CD4-positive, CD25-positive, alpha-beta regulatory T cell (primary cell): Measurements from ENCODE around the gene TUBGCP6. TPM values are rescaled to one million over a fixed set of nuclear protein-coding genes. Genes with fewer than 3 reads are reported as not detected.

Experiments used
- ATAC-seq, 2 donors: fragments of 150-1000 bp; cut with Tn5 transposase; one replicate each; pipeline ENCODE4 v1.10.0; 2021; ENCODE audit warnings: low read depth in 2 of 2, moderate number of reproducible peaks in 2 of 2, moderate library complexity in 1 of 2
- DNase-seq, 3 donors: peaks; one replicate each; pipeline versions ENCODE4 v3.0.0 to v3.0.0-alpha.2; 2012 to 2022; ENCODE audit warnings: mixed read lengths in 1 of 3
- H3K27ac ChIP-seq: one replicate; pipeline ENCODE4 v1.7.0; 2013; ENCODE audit warnings: mild to moderate bottlenecking, low read length; ENCODE audit not compliant: insufficient read depth, poor library complexity, severe bottlenecking
- H3K27me3 ChIP-seq: one replicate; pipeline ENCODE4 v1.7.0; 2013; ENCODE audit warnings: low read length; ENCODE audit not compliant: control insufficient read depth, insufficient read depth
- H3K36me3 ChIP-seq: one replicate; pipeline ENCODE4 v1.7.0; 2013; ENCODE audit warnings: mild to moderate bottlenecking, low read length, moderate library complexity; ENCODE audit not compliant: control insufficient read depth, insufficient read depth
- H3K4me1 ChIP-seq: 2 replicates; pipeline ENCODE4 v1.7.0; 2013; ENCODE audit warnings: mild to moderate bottlenecking, low read length; ENCODE audit not compliant: insufficient read depth, control insufficient read depth, poor library complexity, severe bottlenecking
- H3K4me3 ChIP-seq: one replicate; pipeline ENCODE4 v1.7.0; 2013; ENCODE audit warnings: low read depth, mild to moderate bottlenecking, low read length, moderate library complexity
- H3K9me3 ChIP-seq, 2 experiments: 1 replicate in 1 of 2; 2 replicates in 1 of 2; pipeline ENCODE4 v1.7.0; 2013; ENCODE audit warnings: low read length in 2 of 2, mild to moderate bottlenecking in 1 of 2, moderate library complexity in 1 of 2; ENCODE audit not compliant: control insufficient read depth in 2 of 2
- H3K27ac Mint-ChIP-seq, 3 donors: one replicate each; pipeline ENCODE4 v1.8.0; 2020 to 2022; ENCODE audit warnings: mild to moderate bottlenecking in 3 of 3, mixed read lengths in 3 of 3, moderate library complexity in 2 of 3
- H3K27me3 Mint-ChIP-seq: one replicate; pipeline ENCODE4 v1.8.0; 2022; ENCODE audit warnings: mild to moderate bottlenecking, mixed read lengths
- H3K36me3 Mint-ChIP-seq: one replicate; pipeline ENCODE4 v1.8.0; 2020; ENCODE audit warnings: mixed read lengths
- H3K4me1 Mint-ChIP-seq, 4 donors: one replicate each; pipeline ENCODE4 v1.8.0; 2020 to 2022; ENCODE audit warnings: mixed read lengths in 4 of 4, mild to moderate bottlenecking in 1 of 4
- H3K4me3 Mint-ChIP-seq, 4 donors: one replicate each; pipeline ENCODE4 v1.8.0; 2020 to 2022; ENCODE audit warnings: mild to moderate bottlenecking in 4 of 4, mixed read lengths in 4 of 4, moderate library complexity in 3 of 4
- H3K9me3 Mint-ChIP-seq, 7 donors: one replicate each; pipeline ENCODE4 v1.8.0; 2020 to 2022; ENCODE audit warnings: mixed read lengths in 7 of 7, mild to moderate bottlenecking in 3 of 7, moderate library complexity in 2 of 7
- polyA plus RNA-seq, 4 donors: library from polyadenylated mRNA; unstranded; fragments of 300-500 nt; fragmentation: Illumina TruSeq; gene quantifications; one replicate each; pipeline ENCODE4 v1.2.3, GENCODE V29; 2021
- total RNA-seq: library from RNA; stranded (reverse); gene quantifications from one replicate; pipeline ENCODE4 v1.2.3, GENCODE V29; 2022

The TUBGCP6 gene
- total and polyA plus RNA-seq, 5 donors from 2014 or later: 14.0 to 132 (median 14.2) TPM

GRCh38 chr22:50267591-50268390 is 23.0 kb upstream of the TUBGCP6 start:
- peak; percentile 28 to 54 (median 38) for DNase-seq
- H3K36me3 Mint-ChIP-seq: no peaks in the 10 kb centered on the region
- H3K4me1 Mint-ChIP-seq: peaks cover 0 to 25% (median 2%) of the 10 kb centered on the region in 4 donors
- H3K36me3 ChIP-seq: no peaks in the 10 kb centered on the region
- H3K27me3 Mint-ChIP-seq: peaks cover 19% of the 10 kb centered on the region
- no peaks in the 10 kb centered on the region for H3K9me3 ChIP-seq
- H3K27ac ChIP-seq: no peak overlapping the region
- H3K27ac Mint-ChIP-seq: no peak overlapping the region
- no peaks in the 10 kb centered on the region for H3K27me3 ChIP-seq
- peaks cover 30% of the 10 kb centered on the region for H3K4me1 ChIP-seq
- ATAC-seq: peak; percentile 6 to 22
- H3K4me3 ChIP-seq: no peak overlapping the region
- H3K4me3 Mint-ChIP-seq: peak overlapping the region in 2 of 4 donors; percentile 38 to 52
- H3K9me3 Mint-ChIP-seq: no peaks in the 10 kb centered on the region

- DNase-seq (no peak), ATAC-seq (no peak)
- no peaks in the 10 kb centered on the region for H3K9me3 Mint-ChIP-seq
- no peak overlapping the region for H3K27ac Mint-ChIP-seq
- Histone ChIP-seq H3K9me3 (no peaks in the 10 kb centered on the region), H3K27me3 (no peaks in the 10 kb centered on the region), H3K27ac (no peak overlapping the region), H3K4me1 (peaks cover 32% of the 10 kb centered on the region), H3K4me3 (no peak overlapping the region), H3K36me3 (no peaks in the 10 kb centered on the region)
- peak overlapping the region in 1 of 4 donors; percentile 25 for H3K4me3 Mint-ChIP-seq
- peaks cover 0 to 25% (median 3%) of the 10 kb centered on the region in 4 donors for H3K4me1 Mint-ChIP-seq
- peaks cover 22% of the 10 kb centered on the region for H3K27me3 Mint-ChIP-seq
- H3K36me3 Mint-ChIP-seq: no peaks in the 10 kb centered on the region
These were observed 22.2 kb upstream of the TUBGCP6 start for GRCh38 chr22:50266994-50267393.

DNA sequence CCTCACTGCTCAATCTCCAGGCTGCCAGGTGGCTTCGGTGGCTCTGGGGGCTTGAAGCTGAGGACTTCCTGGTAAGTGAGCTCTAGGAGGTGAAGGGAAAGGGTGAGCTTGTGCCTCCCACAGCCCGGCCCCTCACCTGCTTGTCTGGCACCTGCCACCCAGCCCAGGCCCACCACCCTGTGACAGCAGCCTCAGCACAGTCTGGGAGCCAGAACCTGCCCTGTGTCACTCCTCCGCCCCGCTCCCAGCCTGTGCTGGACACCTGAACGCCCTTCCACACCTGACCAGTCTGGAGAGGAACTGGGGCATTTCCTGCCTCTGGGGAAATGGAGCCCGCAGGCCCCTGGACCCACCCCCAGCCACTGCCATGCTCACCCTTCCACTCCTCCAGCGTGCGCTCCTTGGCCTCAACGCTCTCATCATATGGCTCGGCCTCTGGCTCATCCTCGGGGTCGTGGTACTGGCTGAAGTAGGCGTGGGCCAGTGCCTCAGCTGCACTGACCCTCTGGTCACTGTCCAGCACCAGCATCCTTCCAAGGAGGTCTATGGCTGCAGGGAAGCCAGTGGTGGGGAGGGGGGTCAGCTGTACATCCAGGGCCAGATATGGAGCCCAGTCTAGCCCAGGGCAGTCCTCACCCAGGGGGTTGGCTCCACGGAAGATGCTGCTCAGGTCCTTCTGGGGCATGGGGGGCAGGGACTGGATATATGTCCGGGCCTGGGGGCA is 20.3 kb upstream of the TUBGCP6 start:
- DNase-seq (no peak), ATAC-seq (no peak)
- Mint-ChIP-seq H3K4me1 (peaks cover 0 to 20% (median 3%) of the 10 kb centered on the region in 4 donors), H3K4me3 (no peak overlapping the region), H3K27ac (no peak overlapping the region), H3K9me3 (no peaks in the 10 kb centered on the region), H3K27me3 (peaks cover 22% of the 10 kb centered on the region), H3K36me3 (no peaks in the 10 kb centered on the region)
- H3K9me3 ChIP-seq: no peaks in the 10 kb centered on the region
- H3K36me3 ChIP-seq: no peaks in the 10 kb centered on the region
- H3K4me3 ChIP-seq: no peak overlapping the region
- H3K27ac ChIP-seq: no peak overlapping the region
- peaks cover 24% of the 10 kb centered on the region for H3K4me1 ChIP-seq
- no peaks in the 10 kb centered on the region for H3K27me3 ChIP-seq

DNA sequence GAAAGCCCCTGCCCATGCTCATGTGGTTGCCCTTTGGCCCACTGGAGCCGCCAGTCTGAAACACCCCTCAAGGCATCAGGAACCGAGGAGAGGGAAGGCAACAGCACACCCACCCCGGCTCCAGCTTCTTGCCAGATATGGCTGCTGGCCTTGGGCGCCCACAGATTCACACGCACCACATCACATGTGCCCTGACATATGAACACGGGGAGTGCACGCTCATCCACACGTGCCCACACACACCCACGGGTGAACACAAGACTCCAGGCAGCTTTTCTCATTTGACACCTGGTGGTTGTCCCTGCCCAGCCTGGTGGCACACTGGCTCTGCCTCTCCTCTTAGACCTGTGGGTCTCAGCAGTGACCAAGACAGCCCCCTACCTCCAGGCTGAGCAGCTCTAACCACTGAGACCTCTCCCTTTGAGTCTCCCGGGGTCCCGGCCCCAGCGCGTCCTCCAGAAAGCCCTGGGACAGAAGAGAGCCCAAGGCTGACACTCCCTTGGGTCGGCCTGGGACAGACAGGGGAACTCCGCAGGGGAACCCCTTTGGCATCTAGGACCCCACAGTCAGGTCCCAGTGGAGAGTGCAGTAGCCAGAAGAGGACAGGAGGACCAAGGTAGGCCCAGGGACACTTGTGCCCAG is 19.4 kb upstream of the TUBGCP6 start:
- peaks cover 0 to 18% (median 3%) of the 10 kb centered on the region in 4 donors for H3K4me1 Mint-ChIP-seq
- peaks cover 18% of the 10 kb centered on the region for H3K4me1 ChIP-seq
- no peaks in the 10 kb centered on the region for H3K27me3 ChIP-seq
- no peaks in the 10 kb centered on the region for H3K9me3 Mint-ChIP-seq
- ATAC-seq: no peak
- peaks cover 29% of the 10 kb centered on the region for H3K27me3 Mint-ChIP-seq
- no peak overlapping the region for H3K27ac Mint-ChIP-seq
- no peak overlapping the region for H3K4me3 ChIP-seq
- no peak overlapping the region for H3K27ac ChIP-seq
- no peak for DNase-seq
- H3K36me3 ChIP-seq: no peaks in the 10 kb centered on the region
- no peak overlapping the region for H3K4me3 Mint-ChIP-seq
- H3K36me3 Mint-ChIP-seq: no peaks in the 10 kb centered on the region
- H3K9me3 ChIP-seq: no peaks in the 10 kb centered on the region

- H3K4me3 Mint-ChIP-seq: no peak overlapping the region
- H3K4me1 Mint-ChIP-seq: peaks cover 0 to 11% (median 1%) of the 10 kb centered on the region in 4 donors
- H3K4me1 ChIP-seq: peaks cover 15% of the 10 kb centered on the region
- DNase-seq (no peak), ATAC-seq (no peak)
- H3K27me3 ChIP-seq: no peaks in the 10 kb centered on the region
- H3K9me3 Mint-ChIP-seq: no peaks in the 10 kb centered on the region
- H3K27me3 Mint-ChIP-seq: peaks cover 34% of the 10 kb centered on the region
- H3K4me3 ChIP-seq: no peak overlapping the region
- no peak overlapping the region for H3K27ac ChIP-seq
- H3K36me3 Mint-ChIP-seq: no peaks in the 10 kb centered on the region
- no peak overlapping the region for H3K27ac Mint-ChIP-seq
- no peaks in the 10 kb centered on the region for H3K9me3 ChIP-seq
- no peaks in the 10 kb centered on the region for H3K36me3 ChIP-seq
These were observed 18.3 kb upstream of the TUBGCP6 start for GRCh38 chr22:50262973-50263617.

DNA sequence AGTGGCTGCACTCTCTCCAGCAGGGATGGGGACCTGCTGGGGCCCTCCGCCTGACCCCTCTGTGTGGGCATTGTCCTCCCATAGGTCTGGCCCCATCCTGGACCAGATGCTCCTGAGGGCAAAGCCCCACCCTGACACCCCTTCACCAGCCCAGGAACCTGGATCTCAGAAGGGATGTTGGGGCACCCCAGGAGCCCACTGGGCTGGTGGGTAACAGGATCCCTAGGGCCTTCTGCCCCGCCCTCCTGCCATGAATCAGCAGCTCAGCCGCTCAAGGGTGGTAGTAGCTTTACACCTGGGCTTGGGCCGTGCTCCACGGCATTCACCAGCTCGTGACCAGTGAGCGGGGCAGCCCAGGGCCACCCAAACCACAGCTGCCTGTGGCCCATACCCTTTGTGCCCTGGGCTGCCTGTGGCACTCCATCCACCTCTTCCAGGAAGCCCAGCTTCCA is 17.7 kb upstream of the TUBGCP6 start:
- H3K27ac Mint-ChIP-seq: peak overlapping the region in 1 of 3 donors; percentile 26

More for the DNA sequence above, 17.7 kb upstream of the TUBGCP6 start:
- H3K36me3 ChIP-seq: no peaks in the 10 kb centered on the region
- peaks cover 0 to 10% (median under 1%) of the 10 kb centered on the region in 4 donors for H3K4me1 Mint-ChIP-seq
- no peaks in the 10 kb centered on the region for H3K27me3 ChIP-seq
- peak overlapping the region; percentile 2 to 70 (median 42) for H3K4me3 Mint-ChIP-seq
- no peaks in the 10 kb centered on the region for H3K36me3 Mint-ChIP-seq
- no peaks in the 10 kb centered on the region for H3K9me3 Mint-ChIP-seq
- H3K4me3 ChIP-seq: no peak overlapping the region
- H3K27me3 Mint-ChIP-seq: peaks cover 34% of the 10 kb centered on the region
- DNase-seq (no peak), ATAC-seq (no peak)
- H3K4me1 ChIP-seq: peaks cover 12% of the 10 kb centered on the region
- H3K27ac ChIP-seq: no peak overlapping the region
- no peaks in the 10 kb centered on the region for H3K9me3 ChIP-seq
